A549 (cell line): ENCODE results near the gene SYNC. TPM values are rescaled to one million over a fixed set of nuclear protein-coding genes. Genes with fewer than 3 reads are reported as not detected.

Experiments
- ATAC-seq, 2 experiments: fragments of 200-7000 bp in 1 of 2; fragments of >200 bp in 1 of 2; cut with Nextera tagmentation in 1 of 2; cut with Tn5 transposase in 1 of 2; 3 replicates each; pipeline versions ENCODE4 v1.8.0 to v1.9.1; 2018 to 2020; ENCODE audit warnings: mild to moderate bottlenecking in 1 of 2, moderate library complexity in 1 of 2
- CTCF ChIA-PET: fragments of 300-600 bp; sonication (Branson Sonifier 250); formaldehyde crosslinking; extraction: SDS; loops from one replicate; lab custom pipeline; 2021; ENCODE audit warnings: antibody characterized with exemption, inconsistent platforms; lab: Yijun Ruan, JAX
- POLR2A ChIA-PET: fragments of 350-600 bp; formaldehyde crosslinking; extraction: SDS; loops from one replicate; lab custom pipeline; 2021; ENCODE audit warnings: antibody characterized with exemption, inconsistent platforms; lab: Yijun Ruan, JAX
- DNase-seq, 2 experiments: peaks; one replicate each; pipeline versions ENCODE4 v3.0.0 to v3.0.0-alpha.2; 2011 to 2016; ENCODE audit warnings: low read depth in 1 of 2, low spot score in 1 of 2
- FAIRE-seq: peaks from 2 replicates; lab custom pipeline; 2011; peaks lifted over from hg19 to GRCh38; lab: Jason Lieb, UNC
- H3K27ac ChIP-seq, 2 experiments: fragments of >200 bp; sonication (Bioruptor Twin); formaldehyde crosslinking; 3 replicates each; pipeline ENCODE4 v1.5.1; 2016 to 2017
- H3K4me1 ChIP-seq: fragments of >200 bp; sonication (Bioruptor Twin); formaldehyde crosslinking; 3 replicates; pipeline ENCODE4 v1.6.1; 2016
- H3K4me2 ChIP-seq: fragments of >200 bp; sonication (Bioruptor Twin); formaldehyde crosslinking; 3 replicates; pipeline ENCODE4 v1.6.1; 2016
- H3K4me3 ChIP-seq: fragments of >200 bp; sonication (Bioruptor Twin); formaldehyde crosslinking; 3 replicates; pipeline ENCODE4 v1.5.1; 2016
- H3K9me3 ChIP-seq: fragments of >200 bp; sonication (Bioruptor Twin); formaldehyde crosslinking; 3 replicates; pipeline ENCODE4 v1.6.1; 2016
- BCL3 ChIP-seq: fragments of >200 bp; sonication (Bioruptor Twin); formaldehyde crosslinking; IDR thresholded peaks from 3 replicates; pipeline ENCODE4 v1.6.1; 2016
- BHLHE40 ChIP-seq: IDR thresholded peaks from 2 replicates; pipeline ENCODE4 v1.6.1; 2012; ENCODE audit warnings: low read depth, low read length, inconsistent platforms
- CBX2 ChIP-seq: fragments of 200-600 bp; sonication (generic); IDR thresholded peaks from 2 replicates; pipeline ENCODE4 v1.6.1; 2016; ENCODE audit warnings: low read depth, mild to moderate bottlenecking, borderline replicate concordance
- CHD2 ChIP-seq: fragments of 150-350 bp; IDR thresholded peaks from 2 replicates; pipeline ENCODE4 v1.6.1; 2014; ENCODE audit warnings: low read length; ENCODE audit not compliant: partially characterized antibody
- CHD4 ChIP-seq: fragments of 200-600 bp; sonication (generic); IDR thresholded peaks from 2 replicates; pipeline ENCODE4 v1.6.1; 2016; ENCODE audit warnings: antibody characterized with exemption, mild to moderate bottlenecking, borderline replicate concordance
- E2F6 ChIP-seq: IDR thresholded peaks from 2 replicates; pipeline ENCODE4 v1.6.1; 2012; ENCODE audit warnings: low read depth, borderline replicate concordance
- EHF ChIP-seq: fragments of 250-450 bp; sonication (Bioruptor Pico); IDR thresholded peaks from 2 replicates; pipeline ENCODE4 v1.5.0; 2020; ENCODE audit warnings: mild to moderate bottlenecking
- EHMT2 ChIP-seq: fragments of 200-600 bp; sonication (generic); IDR thresholded peaks from 2 replicates; pipeline ENCODE4 v1.6.1; 2016; ENCODE audit warnings: antibody characterized with exemption, low read depth, mild to moderate bottlenecking, moderate library complexity
- ELK1 ChIP-seq: fragments of 150-350 bp; IDR thresholded peaks from 2 replicates; pipeline ENCODE4 v1.6.1; 2014; ENCODE audit warnings: low read depth, mild to moderate bottlenecking, low read length
- FOSB ChIP-seq: fragments of 250-450 bp; sonication (Bioruptor Pico); IDR thresholded peaks from 2 replicates; pipeline ENCODE4 v1.5.0; 2020; ENCODE audit warnings: mild to moderate bottlenecking, moderate library complexity
- GATA3 ChIP-seq: IDR thresholded peaks from 2 replicates; pipeline ENCODE4 v1.6.1; 2012; ENCODE audit warnings: borderline replicate concordance
- HDAC2 ChIP-seq: fragments of 200-600 bp; sonication (generic); IDR thresholded peaks from 2 replicates; pipeline ENCODE4 v1.6.1; 2016
- HOXA7 ChIP-seq: fragments of 250-450 bp; sonication (Bioruptor Pico); IDR thresholded peaks from 2 replicates; pipeline ENCODE4 v1.5.0; 2020; ENCODE audit warnings: mild to moderate bottlenecking, moderate library complexity
- JUN ChIP-seq, 2 experiments: fragments of >200 bp; sonication (Bioruptor Twin); formaldehyde crosslinking; IDR thresholded peaks; 2 replicates in 1 of 2; 3 replicates in 1 of 2; pipeline ENCODE4 v1.6.1; 2016 to 2017
- KDM1A ChIP-seq: fragments of 200-600 bp; sonication (generic); IDR thresholded peaks from 2 replicates; pipeline ENCODE4 v1.6.1; 2016; ENCODE audit warnings: low read depth, mild to moderate bottlenecking
- KDM5A ChIP-seq: fragments of 200-600 bp; sonication (generic); IDR thresholded peaks from 2 replicates; pipeline ENCODE4 v1.6.1; 2016; ENCODE audit warnings: antibody characterized with exemption, mild to moderate bottlenecking
- MAX ChIP-seq: IDR thresholded peaks from 2 replicates; pipeline ENCODE4 v1.6.1; 2012
- MYC ChIP-seq: IDR thresholded peaks from 2 replicates; pipeline ENCODE4 v1.6.1; 2012; ENCODE audit warnings: mild to moderate bottlenecking, inconsistent platforms, low read length, improper control_type of control experiment, borderline replicate concordance
- PHF8 ChIP-seq: fragments of 200-600 bp; sonication (generic); IDR thresholded peaks from 2 replicates; pipeline ENCODE4 v1.6.1; 2016; ENCODE audit warnings: low read depth, mild to moderate bottlenecking, antibody characterized with exemption, moderate library complexity, borderline replicate concordance
- POLR2A ChIP-seq: IDR thresholded peaks from 2 replicates; pipeline ENCODE4 v1.6.1; 2012; ENCODE audit warnings: mild to moderate bottlenecking, low read length
- POLR2AphosphoS2 ChIP-seq: conservative IDR thresholded peaks from 2 replicates; pipeline ENCODE4 v1.6.1; 2012; ENCODE audit warnings: low read length, improper control_type of control experiment, inconsistent platforms
- RARB ChIP-seq: fragments of 250-450 bp; sonication (Bioruptor Pico); IDR thresholded peaks from 2 replicates; pipeline ENCODE4 v1.8.0; 2021; ENCODE audit warnings: mild to moderate bottlenecking, moderate library complexity
- RNF2 ChIP-seq: fragments of 200-600 bp; sonication (generic); IDR thresholded peaks from 2 replicates; pipeline ENCODE4 v1.6.1; 2016; ENCODE audit warnings: low read depth, mild to moderate bottlenecking, antibody characterized with exemption, moderate library complexity, borderline replicate concordance
- ZSCAN20 ChIP-seq: fragments of 250-450 bp; sonication (Bioruptor Pico); IDR thresholded peaks from 2 replicates; pipeline ENCODE4 v1.8.0; 2022; ENCODE audit warnings: mild to moderate bottlenecking, moderate library complexity
- WGBS: methylation state at CpG from one replicate; pipeline ENCODE4 v1.1.6; 2017; ENCODE audit errors: missing lambda C conversion rate; 5-methylcytosine and 5-hydroxymethylcytosine counted together
- polyA plus RNA-seq, 4 experiments: library from polyadenylated mRNA; depleted of rRNA in 3 of 4; stranded (reverse); fragments of >200 nt; fragmentation: RNase III in 1 of 4; extraction: RNeasy Plus Mini Kit Qiagen cat#74134 plus additional on column Dnase treatment in 1 of 4; gene quantifications; 2 replicates in 3 of 4; 3 replicates in 1 of 4; pipeline ENCODE4 v1.2.3, GENCODE V29; 2011 to 2017

Gene SYNC
- polyA plus RNA-seq, 2 of the 4 experiments (the other 2 are of a cell fraction): 7.7 to 12.0 TPM

- TF ChIP-seq BCL3: 0 out of 3 replicates have a peak, but pooled peaks have one; percentile 15
- TF ChIP-seq ELK1: no peak
- peak; percentile 88; the same call in 1 of the 2 replicates for TF ChIP-seq PHF8
- TF ChIP-seq BHLHE40: peak; percentile 61; the same call in 1 of the 2 replicates
- TF ChIP-seq EHF (CRISPR knock-in tag): peak; percentile 97
- TF ChIP-seq, all 56 proteins: peak for 28
These were observed 51.7 kb downstream of the SYNC start, which contains the start of gene RBBP4 (continued) for GRCh38 chr1:32650752-32651460.

GRCh38 chr1:32650248-32650751, 52.3 kb downstream of the SYNC start, which contains the start of gene ZBTB8OS:
Gene ZBTB8OS (minus strand): TSS chr1:32650550. CDS start chr1:32650529, 21 bp downstream.
- peaks cover 23% of the 10 kb centered on the region for H3K4me1 ChIP-seq
- TF ChIP-seq BCL3 (0 out of 3 replicates have a peak, but pooled peaks have one; percentile 10), MAX (no peak), KDM1A (no peak), PHF8 (0 out of 2 replicates have a peak, but pooled peaks have one; percentile 16), MYC (no peak), KDM5A (peak; percentile 86), CHD2 (no peak), FOSB (CRISPR knock-in tag) (no peak), GATA3 (no peak), CHD4 (no peak), HDAC2 (no peak), RNF2 (no peak), CBX2 (no peak), E2F6 (no peak), POLR2A (peak; percentile 36), EHMT2 (no peak), HOXA7 (CRISPR knock-in tag) (no peak), EHF (CRISPR knock-in tag) (no peak), RARB (no peak), POLR2AphosphoS2 (no peak), JUN (IDR thresholded peaks at IDR 0.05) (peak in 1 of 2 experiments; percentile 9; a peak in 1 of 5 replicates), ZSCAN20 (CRISPR knock-in tag) (no peak)
- DNase-seq (peak; percentile 90 to 91), ATAC-seq (peak; percentile 91 to 94), FAIRE-seq (no peak)
- H3K4me2 ChIP-seq: peak within 1 kb of the TSS; percentile 97
- H3K27ac ChIP-seq: peak within 1 kb of the TSS; percentile 98 to 100
- ChIA-PET CTCF (interaction anchor here (0.7 to 1.2 kb wide), 2 partner anchors 20 to 62 kb away, joined by 3 read pairs; no protein-coding TSS in a partner anchor), POLR2A (interaction anchor here (0.6 to 1.7 kb wide), 12 partner anchors 9 to 256 kb away, joined by 3 to 8 read pairs (median 5); partner anchors contain the start of genes BSDC1 and ZBTB8A)
- under 1% methylated on average over 21 of the region's 21 CpGs for WGBS
- H3K4me3 ChIP-seq: peak within 1 kb of the TSS; percentile 69
- H3K9me3 ChIP-seq: no peaks in the 10 kb centered on the region
